GM23248 (cell line): Measurements from ENCODE around the gene IL1RAPL1.
"Not testable (repeated sequence)": the region's sequence is repeated elsewhere in the genome, so short reads cannot be mapped to it uniquely, and the experiment has no call there.

Experiments
- EZH2 ChIP-seq: fragments of 200-600 bp; sonication (generic); IDR thresholded peaks from 2 replicates; pipeline ENCODE4 v1.6.1; 2018; ENCODE audit warnings: antibody characterized with exemption, mild to moderate bottlenecking; ENCODE audit not compliant: insufficient read depth, poor library complexity, severe bottlenecking
- EZH2phosphoT487 ChIP-seq: fragments of 200-600 bp; sonication (generic); IDR thresholded peaks from 2 replicates; pipeline ENCODE4 v1.6.1; 2018; ENCODE audit warnings: antibody characterized with exemption, moderate library complexity, mild to moderate bottlenecking, low read depth; ENCODE audit not compliant: insufficient read depth

GRCh38 chrX:28800671-28801070, 213.4 kb downstream of the IL1RAPL1 start:
- not testable (repeated sequence) for TF ChIP-seq EZH2, EZH2phosphoT487
